Uterus (tissue), 2 donors: ENCODE results near the gene LUZP2.

ENCODE experiments used
- POLR2A ChIP-seq, 2 donors: fragments of 450-650 bp; IDR thresholded peaks; one replicate each; pipeline ENCODE4 v1.6.1; 2016; ENCODE audit warnings: antibody characterized with exemption in 2 of 2, mild to moderate bottlenecking in 1 of 2, moderate library complexity in 1 of 2
- TF ChIP-seq, protein P1 (sequence below), 4 experiments: fragments of 200-600 bp in 2 of 4; fragments of 450-650 bp in 2 of 4; sonication (generic) in 2 of 4; IDR thresholded peaks; one replicate each; pipeline ENCODE4 v1.5.1; 2016 to 2019; ENCODE audit warnings: antibody characterized with exemption in 4 of 4, mild to moderate bottlenecking in 2 of 4, moderate library complexity in 1 of 4

- TF ChIP-seq POLR2A (IDR thresholded peaks at IDR 0.05): no peak
- TF ChIP-seq, protein P1, sequence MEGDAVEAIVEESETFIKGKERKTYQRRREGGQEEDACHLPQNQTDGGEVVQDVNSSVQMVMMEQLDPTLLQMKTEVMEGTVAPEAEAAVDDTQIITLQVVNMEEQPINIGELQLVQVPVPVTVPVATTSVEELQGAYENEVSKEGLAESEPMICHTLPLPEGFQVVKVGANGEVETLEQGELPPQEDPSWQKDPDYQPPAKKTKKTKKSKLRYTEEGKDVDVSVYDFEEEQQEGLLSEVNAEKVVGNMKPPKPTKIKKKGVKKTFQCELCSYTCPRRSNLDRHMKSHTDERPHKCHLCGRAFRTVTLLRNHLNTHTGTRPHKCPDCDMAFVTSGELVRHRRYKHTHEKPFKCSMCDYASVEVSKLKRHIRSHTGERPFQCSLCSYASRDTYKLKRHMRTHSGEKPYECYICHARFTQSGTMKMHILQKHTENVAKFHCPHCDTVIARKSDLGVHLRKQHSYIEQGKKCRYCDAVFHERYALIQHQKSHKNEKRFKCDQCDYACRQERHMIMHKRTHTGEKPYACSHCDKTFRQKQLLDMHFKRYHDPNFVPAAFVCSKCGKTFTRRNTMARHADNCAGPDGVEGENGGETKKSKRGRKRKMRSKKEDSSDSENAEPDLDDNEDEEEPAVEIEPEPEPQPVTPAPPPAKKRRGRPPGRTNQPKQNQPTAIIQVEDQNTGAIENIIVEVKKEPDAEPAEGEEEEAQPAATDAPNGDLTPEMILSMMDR (IDR thresholded peaks at IDR 0.05): no peak
These were observed 24.7 kb downstream of the LUZP2 start for GRCh38 chr11:24521601-24522000.
